GM10266 (cell line): Measurements from ENCODE around the gene PDCD1.

Experiments
- DNase-seq: peaks from one replicate; pipeline ENCODE4 v3.0.0; 2012; ENCODE audit errors: extremely low spot score
- TF ChIP-seq, protein P1 (sequence below): IDR thresholded peaks from 2 replicates; pipeline ENCODE4 v1.5.1; 2012; ENCODE audit warnings: mild to moderate bottlenecking, low read depth; ENCODE audit not compliant: control insufficient read depth, insufficient read depth; ENCODE audit errors: missing control alignments

The PDCD1 gene

DNA sequence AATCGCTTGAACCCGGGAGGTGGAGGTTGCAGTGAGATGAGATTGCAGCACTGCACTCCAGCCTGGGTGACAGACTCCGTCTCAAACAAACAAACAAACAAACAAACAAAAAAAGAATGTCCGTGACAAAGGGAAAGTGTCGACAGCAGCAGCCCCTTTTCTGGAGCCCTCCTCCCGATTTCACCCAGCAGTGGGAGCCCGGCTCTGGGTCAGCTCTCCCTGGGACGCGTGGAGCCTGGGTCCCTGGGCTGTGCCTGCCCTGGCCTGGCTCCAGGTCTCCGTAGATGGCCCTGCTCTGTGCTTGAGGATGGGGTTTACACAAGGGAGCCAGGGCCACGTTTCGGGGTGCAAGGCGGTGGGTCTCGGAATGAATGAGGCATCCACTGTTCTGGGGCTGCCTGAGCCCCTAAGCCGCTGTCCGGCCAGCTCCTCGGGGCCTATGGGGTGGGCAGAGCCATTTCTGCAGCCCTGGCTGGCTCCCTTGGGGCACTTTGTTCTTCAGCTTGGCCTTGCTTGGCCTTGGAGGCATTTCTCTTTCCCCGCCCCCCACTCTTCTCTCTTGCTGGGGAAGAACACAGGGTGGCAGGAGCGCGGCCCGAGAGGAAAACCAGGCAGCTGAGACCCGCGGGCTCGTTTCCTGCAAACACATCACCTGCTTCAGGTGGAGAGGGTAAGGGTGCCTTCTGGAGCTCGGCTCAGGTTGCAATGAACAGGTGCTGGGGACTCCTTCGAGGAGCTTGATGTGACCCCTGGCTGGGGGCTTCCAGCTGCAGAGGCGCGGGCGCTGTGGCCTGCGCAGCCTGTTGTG lies 40.0 kb upstream of the PDCD1 start:
- TF ChIP-seq, protein P1, sequence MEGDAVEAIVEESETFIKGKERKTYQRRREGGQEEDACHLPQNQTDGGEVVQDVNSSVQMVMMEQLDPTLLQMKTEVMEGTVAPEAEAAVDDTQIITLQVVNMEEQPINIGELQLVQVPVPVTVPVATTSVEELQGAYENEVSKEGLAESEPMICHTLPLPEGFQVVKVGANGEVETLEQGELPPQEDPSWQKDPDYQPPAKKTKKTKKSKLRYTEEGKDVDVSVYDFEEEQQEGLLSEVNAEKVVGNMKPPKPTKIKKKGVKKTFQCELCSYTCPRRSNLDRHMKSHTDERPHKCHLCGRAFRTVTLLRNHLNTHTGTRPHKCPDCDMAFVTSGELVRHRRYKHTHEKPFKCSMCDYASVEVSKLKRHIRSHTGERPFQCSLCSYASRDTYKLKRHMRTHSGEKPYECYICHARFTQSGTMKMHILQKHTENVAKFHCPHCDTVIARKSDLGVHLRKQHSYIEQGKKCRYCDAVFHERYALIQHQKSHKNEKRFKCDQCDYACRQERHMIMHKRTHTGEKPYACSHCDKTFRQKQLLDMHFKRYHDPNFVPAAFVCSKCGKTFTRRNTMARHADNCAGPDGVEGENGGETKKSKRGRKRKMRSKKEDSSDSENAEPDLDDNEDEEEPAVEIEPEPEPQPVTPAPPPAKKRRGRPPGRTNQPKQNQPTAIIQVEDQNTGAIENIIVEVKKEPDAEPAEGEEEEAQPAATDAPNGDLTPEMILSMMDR: no peak
- no peak for DNase-seq

- DNase-seq: no peak
- TF ChIP-seq, protein P1: no peak
These were observed 38.7 kb upstream of the PDCD1 start for GRCh38 chr2:241897231-241897916.

- no peak for DNase-seq
- TF ChIP-seq, protein P1: no peak
These were observed 38.1 kb upstream of the PDCD1 start for GRCh38 chr2:241896746-241897201.

- DNase-seq: no peak
- TF ChIP-seq, protein P1: no peak
These were observed 37.3 kb upstream of the PDCD1 start for GRCh38 chr2:241895712-241896641.

GRCh38 chr2:241895427-241895711 lies 36.7 kb upstream of the PDCD1 start:
- TF ChIP-seq, protein P1: no peak
- no peak for DNase-seq

DNA sequence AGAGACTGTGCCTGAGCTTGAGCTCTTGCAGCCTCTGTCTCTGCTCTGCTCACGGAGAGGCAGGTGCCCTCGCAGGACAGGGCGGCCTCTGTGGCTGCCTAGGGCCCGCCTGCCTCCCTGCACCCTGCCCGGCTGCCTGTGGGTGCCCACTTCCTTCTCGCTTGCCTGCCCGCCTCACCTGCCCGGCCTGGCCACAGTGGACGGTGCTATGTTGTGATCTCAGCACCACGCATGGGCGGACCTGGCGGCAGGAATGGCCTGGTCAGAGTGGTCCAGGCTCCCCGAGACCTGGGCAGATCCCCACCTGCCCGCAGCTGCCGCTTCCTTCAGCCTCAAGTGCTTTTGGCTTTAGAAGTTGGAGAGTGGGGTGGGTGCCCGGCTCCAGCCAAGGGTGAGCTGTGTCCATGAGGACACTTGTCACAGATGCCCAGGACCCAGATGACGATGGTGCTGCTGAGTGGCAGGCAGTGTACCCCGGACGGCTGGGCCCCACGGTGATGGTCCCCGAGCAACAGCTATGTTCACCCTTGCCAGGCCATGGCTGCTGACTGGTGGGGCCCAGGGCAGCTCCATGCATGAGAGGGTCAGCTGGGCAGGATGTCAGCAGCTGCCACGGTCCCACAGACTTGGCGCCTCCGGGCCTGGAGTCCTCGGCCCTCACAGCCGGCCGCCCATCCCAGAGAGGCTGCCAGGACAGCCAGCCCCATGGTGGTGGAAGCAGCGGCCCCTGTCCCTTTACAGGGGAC lies 36.2 kb upstream of the PDCD1 start:
- DNase-seq: no peak
- TF ChIP-seq, protein P1: no peak
